A673 (cell line): ENCODE measurements around the gene SIGLEC10. TPM values are rescaled to one million over a fixed set of nuclear protein-coding genes. Genes with fewer than 3 reads are reported as not detected.

Experiments
- BruUV-seq: library from RNA; stranded (reverse); fragments of 400-500 nt; replicated peaks from 2 replicates; lab custom pipeline; 2021; lab: Mats Ljungman, UMichigan
- CTCF ChIA-PET: fragments of 300-600 bp; sonication (Branson Sonifier 250); formaldehyde crosslinking; loops from one replicate; lab custom pipeline; 2022; ENCODE audit warnings: antibody characterized with exemption; lab: Charles Lee
- POLR2A ChIA-PET: fragments of 300-600 bp; sonication (Branson Sonifier 250); formaldehyde crosslinking; loops from one replicate; lab custom pipeline; 2022; ENCODE audit warnings: antibody characterized with exemption; ENCODE audit not compliant: low non-redundant PET; lab: Charles Lee
- DNase-seq: peaks from one replicate; pipeline ENCODE4 v3.0.0-alpha.2; 2015; ENCODE audit warnings: low spot score
- H3K27ac ChIP-seq: fragments of 200-600 bp; sonication (generic); 2 replicates; pipeline ENCODE4 v1.5.1; 2016; ENCODE audit warnings: mixed run types, low read depth, mild to moderate bottlenecking, mixed read lengths, antibody characterized with exemption, low read length; ENCODE audit not compliant: poor library complexity, severe bottlenecking
- H3K27me3 ChIP-seq: fragments of 200-600 bp; sonication (generic); replicated peaks from 2 replicates; pipeline ENCODE4 v1.6.1; 2017; ENCODE audit warnings: mixed run types, low read depth, mild to moderate bottlenecking, mixed read lengths, antibody characterized with exemption, low read length; ENCODE audit not compliant: insufficient read depth, poor library complexity
- H3K36me3 ChIP-seq: fragments of 200-600 bp; sonication (generic); 2 replicates; pipeline ENCODE4 v1.6.1; 2016; ENCODE audit warnings: mixed run types, mild to moderate bottlenecking, mixed read lengths, antibody characterized with exemption, low read length; ENCODE audit not compliant: insufficient read depth, poor library complexity, severe bottlenecking
- H3K4me1 ChIP-seq: fragments of 200-600 bp; sonication (generic); 2 replicates; pipeline ENCODE4 v1.6.1; 2017; ENCODE audit warnings: mixed run types, mild to moderate bottlenecking, mixed read lengths, antibody characterized with exemption, low read length; ENCODE audit not compliant: insufficient read depth, poor library complexity, severe bottlenecking
- H3K4me3 ChIP-seq: fragments of 200-600 bp; sonication (generic); 2 replicates; pipeline ENCODE4 v1.5.1; 2016; ENCODE audit warnings: low read depth, mixed run types, mild to moderate bottlenecking, mixed read lengths, low read length; ENCODE audit not compliant: poor library complexity, severe bottlenecking
- H3K9me3 ChIP-seq: fragments of 200-600 bp; sonication (generic); 2 replicates; pipeline ENCODE4 v1.6.1; 2016; ENCODE audit warnings: mixed run types, low read depth, mild to moderate bottlenecking, mixed read lengths, antibody characterized with exemption, low read length; ENCODE audit not compliant: poor library complexity, severe bottlenecking
- CTCF ChIP-seq: fragments of 300-800, 200-600 bp; sonication (generic); conservative IDR thresholded peaks from 2 replicates; pipeline ENCODE4 v1.5.1; 2017; ENCODE audit warnings: low read depth, mild to moderate bottlenecking, antibody characterized with exemption, low read length, moderate library complexity, mixed read lengths
- EZH2 ChIP-seq: fragments of 200-600 bp; sonication (generic); IDR thresholded peaks from 2 replicates; pipeline ENCODE4 v1.6.1; 2017; ENCODE audit warnings: borderline replicate concordance, low read depth, mild to moderate bottlenecking, mixed read lengths, antibody characterized with exemption, low read length; ENCODE audit not compliant: poor library complexity, severe bottlenecking
- intact Hi-C: fragments of 100-400 bp; cut with micrococcal nuclease; formaldehyde crosslinking; loops from one replicate; pipeline ENCODE4 v1.10.0; 2022; ENCODE audit not compliant: unreplicated experiment
- total RNA-seq: library from RNA; stranded (reverse); gene quantifications from 2 replicates; pipeline ENCODE4 v1.2.3, GENCODE V29; 2021

The SIGLEC10 gene
- total RNA-seq, 1 experiment from 2014 or later: not detected

GRCh38 chr19:51372021-51372648, 45.3 kb downstream of the SIGLEC10 start:
- H3K27ac ChIP-seq: no peak overlapping the region
- peaks cover 6% of the 10 kb centered on the region for H3K4me1 ChIP-seq
- ChIA-PET CTCF (no interaction called here), POLR2A (no interaction called here)
- no peak overlapping the region for H3K4me3 ChIP-seq
- TF ChIP-seq CTCF: no peak
- TF ChIP-seq EZH2: no peak
- BruUV-seq: no TSS peak
- DNase-seq: no peak
- no peaks in the 10 kb centered on the region for H3K27me3 ChIP-seq
- H3K9me3 ChIP-seq: no peaks in the 10 kb centered on the region
- intact Hi-C loops: no loop called here
- no peaks in the 10 kb centered on the region for H3K36me3 ChIP-seq

GRCh38 chr19:51371186-51371690, 46.2 kb downstream of the SIGLEC10 start:
- intact Hi-C loops: no loop called here
- no peak overlapping the region for H3K27ac ChIP-seq
- peaks cover 6% of the 10 kb centered on the region for H3K4me1 ChIP-seq
- no peaks in the 10 kb centered on the region for H3K36me3 ChIP-seq
- no peak for TF ChIP-seq EZH2
- no peak for TF ChIP-seq CTCF
- H3K27me3 ChIP-seq: no peaks in the 10 kb centered on the region
- POLR2A ChIA-PET: no interaction called here
- CTCF ChIA-PET: no interaction called here
- H3K4me3 ChIP-seq: no peak overlapping the region
- BruUV-seq: no TSS peak
- no peak for DNase-seq
- no peaks in the 10 kb centered on the region for H3K9me3 ChIP-seq

GRCh38 chr19:51370230-51370629, 47.2 kb downstream of the SIGLEC10 start:
- CTCF ChIA-PET: no interaction called here

More at GRCh38 chr19:51370230-51370629, 47.2 kb downstream of the SIGLEC10 start:
- Histone ChIP-seq H3K9me3 (no peaks in the 10 kb centered on the region), H3K4me1 (peaks cover 7% of the 10 kb centered on the region), H3K36me3 (no peaks in the 10 kb centered on the region), H3K27ac (no peak overlapping the region), H3K27me3 (no peaks in the 10 kb centered on the region), H3K4me3 (no peak overlapping the region)
- intact Hi-C loops: no loop called here
- POLR2A ChIA-PET: no interaction called here
- no peak for TF ChIP-seq EZH2
- no peak for TF ChIP-seq CTCF
- BruUV-seq: no TSS peak
- DNase-seq: no peak
